Measurements from ENCODE around the gene CCDC78.
A peak's percentile ranks its signal among the peaks of the same experiment; 100 is the strongest.
"Not testable (repeated sequence)": the region's sequence is repeated elsewhere in the genome, so short reads cannot be mapped to it uniquely, and the experiment has no call there.

CCDC78 gene

DNA sequence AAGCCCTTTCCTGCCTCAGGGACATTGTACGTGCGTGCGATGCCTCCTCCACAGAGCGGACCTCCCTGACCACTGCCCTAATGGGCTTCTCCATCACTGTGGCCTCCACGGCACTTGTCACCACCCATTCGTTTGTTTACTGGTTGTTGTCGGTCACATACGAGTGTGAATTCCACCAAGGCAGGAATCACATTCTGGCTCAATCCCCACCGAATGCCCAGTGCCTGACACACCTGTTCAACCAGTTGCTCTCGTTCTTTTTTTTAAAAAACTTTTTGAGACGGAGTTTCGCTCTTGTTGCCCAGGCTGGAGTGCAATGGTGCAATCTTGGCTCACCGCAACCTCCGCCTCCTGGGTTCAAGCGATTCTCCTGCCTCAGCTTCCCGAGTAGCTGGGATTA is 35.0 kb downstream of the CCDC78 start:
- DNase-seq, result not testable (repeated sequence)

DNA sequence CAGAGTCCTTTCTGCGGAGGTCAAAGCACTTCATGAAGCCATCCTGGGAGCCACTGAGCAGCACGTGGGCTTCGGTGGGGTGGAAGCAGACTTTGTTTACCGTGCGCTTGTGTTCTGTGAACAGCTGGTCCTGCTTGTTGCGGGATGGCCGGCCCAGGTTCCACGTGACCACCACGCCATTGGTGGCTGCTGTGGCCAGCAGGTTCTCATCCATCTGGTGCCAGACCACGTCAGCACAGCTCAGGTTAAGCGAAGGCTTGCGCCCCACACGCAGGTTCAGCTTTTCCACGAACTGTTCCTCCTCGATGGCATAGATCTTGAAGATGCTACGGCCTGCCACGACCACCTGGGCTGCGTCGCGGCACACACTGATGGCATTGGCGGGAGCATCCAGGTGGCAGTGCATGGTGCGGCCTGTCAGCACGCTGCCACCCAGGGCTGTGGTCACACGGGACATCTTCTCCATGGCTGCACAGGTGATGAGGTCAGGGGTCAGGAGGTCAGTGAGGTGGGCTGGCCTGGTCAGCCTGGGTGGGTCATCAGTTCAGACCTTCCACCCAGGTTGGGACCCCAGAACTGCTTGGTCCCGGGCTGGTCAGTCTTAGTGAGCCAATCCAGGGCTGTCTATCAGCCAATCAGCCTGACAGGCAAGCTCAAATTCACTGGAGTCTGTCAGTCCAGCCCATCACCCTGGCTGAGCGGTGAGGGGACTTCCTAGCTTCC is 36.9 kb downstream of the CCDC78 start:
- DNase-seq, result no peak

DNA sequence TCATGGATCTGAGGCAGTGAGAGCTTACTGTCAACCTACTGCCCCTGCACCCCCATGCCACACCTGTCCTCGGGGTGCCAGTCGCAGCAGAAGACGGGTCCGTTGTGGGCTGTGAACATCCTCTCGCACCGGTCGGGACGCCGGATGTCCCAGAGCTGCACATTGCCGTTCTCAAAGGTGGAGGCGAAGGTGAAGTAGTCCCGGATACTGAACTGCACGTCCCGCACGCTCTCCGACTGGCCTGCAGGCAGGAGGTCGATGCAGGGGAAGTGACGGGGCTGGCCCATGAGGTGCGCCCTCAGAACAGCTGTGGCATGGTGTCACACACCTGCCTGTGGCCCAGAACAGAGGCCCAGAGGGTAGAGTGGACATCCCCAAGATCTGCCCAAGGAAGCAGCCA is 38.7 kb downstream of the CCDC78 start:
- no peak for DNase-seq

DNA sequence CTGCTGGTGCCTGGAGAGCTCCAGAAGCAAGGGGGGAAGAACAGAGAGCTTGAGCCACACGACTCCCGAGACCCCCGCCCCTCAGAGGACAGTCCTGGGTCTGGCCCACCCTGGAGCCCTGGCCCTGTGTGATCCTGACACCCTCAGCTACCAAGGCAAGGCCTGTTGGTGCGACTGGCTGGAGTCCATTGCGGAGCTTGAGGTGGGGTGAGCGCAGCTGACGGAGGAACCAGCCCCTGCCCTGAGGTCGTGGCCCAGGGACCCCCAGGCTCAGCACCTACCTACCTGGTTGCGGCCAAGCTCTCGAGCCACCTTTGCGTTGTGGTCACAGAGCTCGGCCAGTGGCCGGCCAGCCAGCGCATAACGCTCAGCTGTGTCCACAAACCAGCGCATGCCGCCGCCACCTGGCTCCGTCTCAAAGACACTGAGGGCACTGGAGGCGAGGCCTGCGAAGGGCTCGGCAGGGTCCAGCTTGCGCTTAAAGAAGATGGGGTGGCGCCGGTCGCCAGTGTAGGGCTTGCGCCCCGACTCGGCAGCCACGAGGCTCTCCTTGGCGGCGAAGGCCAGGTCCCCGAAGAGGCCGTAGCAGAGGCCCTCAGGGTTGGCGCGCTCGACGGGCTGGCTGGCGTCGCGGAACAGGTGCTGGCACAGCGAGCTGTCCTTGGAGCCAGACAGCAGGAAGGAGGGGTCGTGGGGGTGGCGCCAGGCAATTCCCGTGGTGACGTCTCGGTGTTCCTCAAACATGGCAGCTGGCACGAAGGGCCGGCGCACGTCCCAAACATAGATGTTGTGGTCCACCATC is 39.6 kb downstream of the CCDC78 start:
- DNase-seq, result no peak

DNA sequence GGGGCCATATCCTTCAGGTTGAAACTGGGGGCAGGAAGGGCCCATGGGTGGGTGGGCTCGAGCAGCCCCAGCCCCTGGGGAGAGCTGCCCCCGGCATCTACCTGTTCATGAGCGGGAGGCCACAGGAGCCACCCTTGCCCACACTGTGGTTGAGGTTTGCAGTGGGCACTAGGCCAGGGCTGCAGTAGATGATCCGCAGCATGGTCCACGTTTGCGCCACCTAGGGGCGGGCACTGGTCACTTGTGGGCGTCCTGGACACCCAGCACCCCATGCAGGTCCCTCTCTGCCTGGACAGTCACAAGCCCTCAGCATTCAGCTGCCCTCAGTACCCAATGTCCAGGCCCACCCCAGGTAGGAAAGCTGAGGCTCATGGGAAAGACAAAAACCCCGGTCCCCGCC is 40.3 kb downstream of the CCDC78 start:
- DNase-seq, result no peak

DNA sequence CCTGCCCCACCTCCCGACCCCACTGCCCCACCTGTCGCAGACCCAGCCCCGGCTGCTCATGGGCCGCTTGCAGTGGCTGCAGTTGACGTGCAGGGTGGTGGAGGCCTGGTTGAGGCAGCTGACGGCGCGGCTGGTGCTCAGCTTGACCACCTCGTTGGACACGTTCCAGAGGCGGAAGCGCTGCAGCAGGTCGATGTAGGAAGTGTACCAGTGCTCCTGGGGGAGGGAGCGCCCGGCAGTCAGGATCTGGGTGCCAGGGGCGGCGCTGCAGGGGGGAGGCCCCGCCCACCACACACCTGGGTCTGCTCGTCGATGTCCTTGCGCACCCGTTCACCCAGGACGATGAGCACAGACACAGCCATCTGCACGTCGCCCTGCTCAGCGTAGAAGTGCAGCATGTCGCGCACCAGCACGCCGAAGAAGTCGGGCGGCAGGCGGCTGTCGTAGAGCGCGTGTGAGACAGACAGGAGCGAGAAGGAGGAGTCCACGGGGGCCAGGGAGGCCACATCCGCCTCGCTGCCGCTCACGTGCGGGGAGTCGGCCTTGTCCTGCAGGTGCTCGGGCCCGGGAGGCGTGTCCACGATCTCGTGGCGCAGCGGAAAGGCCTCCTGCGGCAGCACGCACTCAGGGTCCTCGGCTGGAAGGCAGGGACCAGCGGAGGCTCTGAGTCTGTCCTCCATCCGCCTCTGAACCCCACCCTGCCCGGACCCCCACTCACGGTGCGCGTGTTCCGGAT is 41.1 kb downstream of the CCDC78 start:
- DNase-seq, result no peak

DNA sequence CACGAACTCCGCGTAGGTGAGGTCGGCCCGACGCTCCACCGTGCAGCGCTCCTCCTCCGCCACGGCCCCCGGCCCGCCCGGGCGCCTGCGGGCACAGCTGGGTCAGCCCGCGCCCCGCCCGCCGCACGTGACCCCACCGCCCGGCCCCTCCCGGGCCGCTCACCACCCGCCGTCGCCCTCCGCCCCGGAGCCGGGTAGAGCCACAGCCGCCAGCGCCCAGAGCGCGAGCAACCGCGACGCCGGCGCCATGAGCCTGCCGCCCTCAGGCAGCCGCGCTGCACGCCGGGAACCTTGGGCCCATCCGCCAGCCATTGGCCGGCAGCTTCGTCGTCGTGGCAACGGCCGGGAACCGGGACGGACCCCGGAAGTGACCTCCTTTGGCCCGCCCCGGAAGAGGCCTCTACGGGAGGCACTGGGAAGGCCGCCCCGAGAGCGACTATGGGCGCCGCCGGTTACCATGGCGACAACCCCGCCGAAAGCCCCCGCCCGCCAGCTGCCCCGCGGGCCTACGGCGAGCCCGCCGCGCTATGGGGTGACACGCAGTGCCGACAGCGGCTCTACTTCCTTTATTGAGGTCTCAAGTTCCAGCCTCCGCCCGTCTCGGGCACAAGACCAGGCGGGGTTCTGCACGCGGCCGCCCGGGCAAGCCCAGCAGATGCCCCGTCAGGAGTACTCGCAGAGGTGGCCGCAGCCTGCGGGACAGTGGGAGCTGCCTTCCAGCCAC is 42.0 kb downstream of the CCDC78 start, which contains the start of gene JMJD8:
Gene JMJD8 (minus strand): TSS at position 264 of the 724 bp plus-strand sequence. CDS start 15 bp downstream, at position 249.
- peak; percentile 79 for DNase-seq

DNA sequence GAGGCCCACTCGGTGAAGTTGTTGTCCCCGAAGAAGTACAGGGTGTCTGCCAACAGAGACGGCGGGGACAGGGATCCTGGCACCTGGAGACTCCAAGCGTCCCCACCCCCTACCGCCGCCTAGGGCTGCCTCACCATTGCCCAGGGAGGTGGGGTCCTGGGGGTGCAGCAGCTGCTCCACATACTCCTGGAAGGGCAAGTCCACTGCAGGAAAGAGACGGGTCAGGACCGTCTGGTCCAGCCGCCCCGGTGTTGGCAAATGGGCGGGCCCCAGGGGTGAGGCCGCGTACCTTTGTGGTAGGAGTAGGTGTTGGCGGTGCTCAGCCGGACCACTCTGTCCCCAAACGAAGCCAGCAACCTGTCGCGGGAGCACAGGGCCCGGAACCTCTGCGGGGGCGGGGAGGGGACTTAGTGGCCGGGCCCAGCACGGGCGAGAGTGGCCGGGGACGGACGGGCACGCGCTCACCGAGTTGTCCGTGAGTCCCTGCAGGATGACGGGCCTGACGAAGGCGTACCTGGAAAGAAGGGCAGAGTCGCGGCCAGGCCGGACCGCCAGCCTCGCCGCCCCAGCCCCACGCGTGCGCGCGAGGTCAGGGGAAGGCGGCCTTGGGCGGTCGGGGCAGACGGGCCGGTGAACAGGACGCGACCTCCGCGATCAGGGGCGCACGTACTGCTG is 42.7 kb downstream of the CCDC78 start:
- peak; percentile 4 for DNase-seq

DNA sequence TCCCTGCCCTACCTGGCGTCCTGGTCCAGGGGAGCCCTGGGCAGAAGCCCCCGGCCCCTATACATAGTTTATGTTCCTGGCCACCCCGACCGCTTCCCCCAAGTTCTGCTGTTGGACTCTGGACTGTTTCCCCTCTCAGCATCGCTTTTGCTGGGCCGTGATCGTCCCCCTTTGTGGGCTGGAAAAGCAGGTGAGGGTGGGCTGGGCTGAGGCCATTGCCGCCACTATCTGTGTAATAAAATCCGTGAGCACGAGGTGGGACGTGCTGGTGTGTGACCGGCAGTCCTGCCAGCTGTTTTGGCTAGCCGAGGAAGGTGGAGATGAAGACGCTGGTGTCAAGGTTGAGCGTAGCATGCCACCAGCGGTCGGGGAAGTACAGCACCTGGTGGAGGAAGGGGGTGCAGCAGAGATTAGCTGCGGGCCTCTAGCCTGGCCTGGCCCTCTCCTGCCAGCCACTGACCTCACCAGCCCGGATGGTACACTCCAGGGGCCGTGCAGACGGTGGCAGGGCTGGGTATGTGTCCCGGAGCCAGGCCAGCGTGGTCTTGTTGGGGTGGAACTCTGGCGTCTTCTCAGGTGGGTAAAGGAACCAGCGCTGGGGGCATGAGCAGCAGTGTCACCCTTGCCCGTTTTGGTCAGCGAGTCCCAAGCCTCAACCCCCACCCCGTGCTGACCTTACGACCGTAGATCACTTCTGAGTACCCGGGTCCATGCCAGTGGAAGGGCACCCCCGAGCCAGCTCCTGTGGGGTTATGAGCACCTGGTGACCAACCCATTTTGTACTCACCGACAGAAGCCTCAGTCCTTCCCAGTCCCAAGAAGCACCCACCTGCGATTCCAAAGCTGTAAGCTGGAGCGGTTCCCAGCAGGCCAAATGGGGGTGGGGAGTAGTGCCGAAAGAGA is 43.5 kb downstream of the CCDC78 start:
- no peak for DNase-seq

DNA sequence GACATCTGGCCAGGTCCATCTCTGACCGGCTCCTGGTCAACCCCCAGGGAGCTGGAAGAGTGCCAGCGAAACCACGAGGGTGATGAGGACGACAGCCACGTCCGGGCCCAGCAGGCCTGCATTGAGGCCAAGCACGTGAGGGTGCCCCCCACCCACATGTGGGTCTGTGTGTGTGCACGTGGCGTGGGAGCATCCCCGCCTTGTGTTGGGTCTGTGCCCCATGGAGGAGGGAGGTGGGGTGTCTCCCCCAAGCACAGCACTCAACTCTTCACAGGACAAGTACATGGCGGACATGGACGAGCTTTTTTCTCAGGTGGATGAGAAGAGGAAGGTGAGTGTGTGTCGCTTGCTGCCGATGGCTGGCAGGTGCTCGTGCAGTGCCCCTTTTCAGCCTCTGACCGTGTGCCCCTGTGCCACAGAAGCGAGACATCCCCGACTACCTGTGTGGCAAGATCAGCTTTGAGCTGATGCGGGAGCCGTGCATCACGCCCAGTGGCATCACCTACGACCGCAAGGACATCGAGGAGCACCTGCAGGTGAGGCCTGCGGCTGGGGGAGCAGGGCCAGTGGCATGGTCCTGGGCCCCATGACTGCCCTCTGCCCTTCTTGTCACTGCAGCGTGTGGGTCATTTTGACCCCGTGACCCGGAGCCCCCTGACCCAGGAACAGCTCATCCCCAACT is 44.4 kb downstream of the CCDC78 start:
- DNase-seq, result no peak

DNA sequence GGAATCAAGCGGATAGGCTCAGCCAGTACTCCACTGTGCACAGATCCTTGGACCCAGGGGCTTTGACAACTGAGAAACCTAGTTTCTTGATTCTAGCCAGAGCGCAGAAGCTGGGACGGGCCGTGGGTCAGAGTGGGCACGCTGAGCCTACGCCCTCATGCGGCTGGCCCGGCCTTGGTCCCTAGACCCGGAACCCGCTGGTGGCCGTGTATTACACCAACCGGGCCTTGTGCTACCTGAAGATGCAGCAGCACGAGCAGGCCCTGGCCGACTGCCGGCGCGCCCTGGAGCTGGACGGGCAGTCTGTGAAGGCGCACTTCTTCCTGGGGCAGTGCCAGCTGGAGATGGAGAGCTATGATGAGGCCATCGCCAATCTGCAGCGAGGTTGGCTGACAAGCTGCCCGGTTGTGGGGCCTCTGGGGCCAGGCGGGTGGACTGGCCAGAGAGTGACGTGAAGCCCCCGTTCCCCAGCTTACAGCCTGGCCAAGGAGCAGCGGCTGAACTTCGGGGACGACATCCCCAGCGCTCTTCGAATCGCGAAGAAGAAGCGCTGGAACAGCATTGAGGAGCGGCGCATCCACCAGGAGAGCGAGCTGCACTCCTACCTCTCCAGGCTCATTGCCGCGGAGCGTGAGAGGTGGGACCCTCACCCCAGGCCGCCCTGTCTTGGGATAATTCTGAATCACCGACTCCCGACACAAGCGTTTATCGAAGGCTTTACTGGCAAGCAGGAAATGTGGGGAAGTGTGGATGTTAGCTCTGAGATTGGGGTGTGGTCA is 45.1 kb downstream of the CCDC78 start:
- DNase-seq, result peak; percentile 4

DNA sequence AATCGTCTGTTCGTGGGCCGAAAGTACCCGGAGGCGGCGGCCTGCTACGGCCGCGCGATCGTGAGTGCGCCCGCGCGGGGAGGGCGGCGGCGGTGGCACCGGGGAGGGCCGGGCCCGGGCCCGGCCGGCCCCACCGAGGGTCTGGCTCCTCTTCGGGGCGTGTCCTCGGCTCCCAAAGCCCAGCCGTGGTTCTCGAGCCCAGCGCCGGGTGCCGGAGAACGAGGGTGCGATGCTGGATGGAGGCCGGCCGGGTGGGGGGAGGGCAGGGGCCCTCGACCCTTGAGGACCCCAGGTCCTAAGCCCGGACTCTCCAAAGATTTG is 45.7 kb downstream of the CCDC78 start:
- no peak for DNase-seq

DNA sequence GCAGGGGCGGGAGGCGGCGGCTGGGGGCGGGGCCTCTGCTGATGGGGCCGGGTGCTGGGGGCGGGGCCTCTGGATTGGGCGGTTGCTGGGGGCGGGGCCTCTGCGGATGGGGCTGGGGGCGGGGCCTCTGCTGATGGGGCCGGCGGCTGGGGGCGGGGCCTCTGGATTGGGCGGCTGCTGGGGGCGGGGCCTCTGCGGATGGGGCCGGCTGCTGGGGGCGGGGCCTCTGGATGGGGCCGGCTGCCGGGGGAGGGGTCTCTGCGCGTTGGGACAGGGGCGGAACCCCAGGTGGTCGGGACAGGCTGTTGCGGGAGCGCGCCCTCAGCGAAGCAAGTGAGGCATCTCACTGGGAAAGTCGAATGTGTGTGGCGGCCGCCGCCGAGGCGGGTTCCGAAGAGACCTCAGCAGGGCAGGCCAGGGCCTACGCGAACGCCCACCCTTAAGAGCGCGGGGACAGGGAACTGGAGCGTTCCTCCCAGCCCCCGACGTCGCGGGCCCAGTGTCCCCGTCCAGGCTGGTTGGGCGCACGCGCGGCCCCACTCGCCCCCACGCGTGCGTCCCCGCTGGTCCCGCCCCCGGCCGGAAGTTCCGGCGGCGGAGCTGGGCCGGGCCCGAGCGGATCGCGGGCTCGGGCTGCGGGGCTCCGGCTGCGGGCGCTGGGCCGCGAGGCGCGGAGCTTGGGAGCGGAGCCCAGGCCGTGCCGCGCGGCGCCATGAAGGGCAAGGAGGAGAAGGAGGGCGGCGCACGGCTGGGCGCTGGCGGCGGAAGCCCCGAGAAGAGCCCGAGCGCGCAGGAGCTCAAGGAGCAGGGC is 46.2 kb downstream of the CCDC78 start, which contains the start of gene STUB1:
Gene STUB1 (plus strand): TSS at position 597 of the 811 bp plus-strand sequence. CDS start 116 bp downstream, at position 713.
- DNase-seq, result peak; percentile 61

DNA sequence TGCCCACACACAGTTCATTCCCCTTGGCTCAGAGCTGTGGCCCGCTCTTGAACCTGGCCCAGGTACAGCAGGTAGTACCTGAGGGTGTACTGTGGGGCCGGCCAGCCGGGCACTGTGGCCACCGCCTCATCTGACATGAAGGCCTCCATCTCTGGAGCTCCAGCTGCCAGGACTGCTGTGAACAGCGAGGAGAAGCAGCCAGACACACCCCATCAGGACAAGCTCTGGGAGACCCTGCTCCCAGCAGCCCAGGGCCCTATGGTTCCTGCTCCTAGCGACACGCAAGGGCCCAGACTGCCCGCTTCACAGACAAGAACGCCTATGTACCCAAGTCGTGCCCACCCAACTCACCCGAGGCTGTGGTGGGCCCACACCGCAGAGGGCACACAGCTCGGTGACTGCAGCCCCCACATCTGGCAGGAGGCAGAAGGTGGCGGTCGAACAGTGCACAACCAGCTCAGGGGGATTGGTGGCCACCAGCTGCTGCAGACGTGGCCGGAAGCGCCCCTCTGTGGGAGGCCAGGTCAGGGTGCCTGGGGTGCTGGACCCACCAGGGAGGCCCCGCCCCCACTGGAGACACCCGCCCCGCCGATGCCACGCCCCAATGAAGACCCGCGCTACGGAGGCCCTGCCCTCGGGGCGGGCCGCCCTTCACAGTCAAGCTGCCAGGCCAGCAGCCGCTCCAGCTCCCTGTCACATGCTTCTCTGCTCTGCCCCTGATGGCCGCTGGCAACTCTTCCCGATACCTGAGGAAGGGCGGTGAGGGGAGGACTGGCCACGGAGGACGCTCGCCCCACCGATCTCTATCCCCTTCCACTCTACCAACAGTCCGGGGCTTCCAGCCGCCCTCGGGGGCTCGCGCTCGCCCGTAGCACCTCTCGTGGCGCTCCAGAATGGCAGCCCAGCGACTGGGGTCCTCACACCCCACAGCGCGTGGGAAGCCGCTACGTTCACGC is 47.1 kb downstream of the CCDC78 start:
- no peak for DNase-seq

DNA sequence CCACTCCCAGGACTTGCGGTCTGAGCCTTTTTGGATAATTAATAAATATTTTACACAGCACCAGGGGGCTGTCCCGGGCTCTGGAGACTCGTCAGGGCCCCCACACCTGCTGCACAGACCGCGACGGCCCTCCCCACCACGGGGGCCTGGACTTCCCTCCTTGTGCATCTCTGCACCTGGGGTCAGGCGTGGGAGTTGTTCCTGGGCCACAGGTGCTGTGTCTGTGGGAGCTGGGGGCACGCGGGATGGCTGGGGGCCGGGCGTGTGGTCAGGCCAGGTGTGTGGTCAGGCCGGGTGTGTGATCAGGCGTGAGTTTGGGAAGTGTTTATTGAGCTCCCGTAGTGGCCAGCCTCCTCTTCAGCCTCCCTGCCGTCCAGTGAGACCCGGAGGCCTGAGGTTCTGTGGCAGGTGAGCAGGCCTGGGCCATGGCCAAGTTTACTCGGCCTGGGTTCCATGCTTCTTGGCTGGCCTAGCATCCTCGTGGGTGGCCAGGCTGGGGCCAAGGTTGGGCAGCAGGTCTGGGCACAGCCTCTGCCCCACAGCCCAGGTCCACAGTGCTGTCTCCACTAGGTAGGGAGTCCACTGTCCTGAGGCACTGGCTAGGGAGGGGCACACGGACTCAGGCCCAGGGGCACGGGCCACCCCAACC is 47.9 kb downstream of the CCDC78 start:
- DNase-seq, result no peak

DNA sequence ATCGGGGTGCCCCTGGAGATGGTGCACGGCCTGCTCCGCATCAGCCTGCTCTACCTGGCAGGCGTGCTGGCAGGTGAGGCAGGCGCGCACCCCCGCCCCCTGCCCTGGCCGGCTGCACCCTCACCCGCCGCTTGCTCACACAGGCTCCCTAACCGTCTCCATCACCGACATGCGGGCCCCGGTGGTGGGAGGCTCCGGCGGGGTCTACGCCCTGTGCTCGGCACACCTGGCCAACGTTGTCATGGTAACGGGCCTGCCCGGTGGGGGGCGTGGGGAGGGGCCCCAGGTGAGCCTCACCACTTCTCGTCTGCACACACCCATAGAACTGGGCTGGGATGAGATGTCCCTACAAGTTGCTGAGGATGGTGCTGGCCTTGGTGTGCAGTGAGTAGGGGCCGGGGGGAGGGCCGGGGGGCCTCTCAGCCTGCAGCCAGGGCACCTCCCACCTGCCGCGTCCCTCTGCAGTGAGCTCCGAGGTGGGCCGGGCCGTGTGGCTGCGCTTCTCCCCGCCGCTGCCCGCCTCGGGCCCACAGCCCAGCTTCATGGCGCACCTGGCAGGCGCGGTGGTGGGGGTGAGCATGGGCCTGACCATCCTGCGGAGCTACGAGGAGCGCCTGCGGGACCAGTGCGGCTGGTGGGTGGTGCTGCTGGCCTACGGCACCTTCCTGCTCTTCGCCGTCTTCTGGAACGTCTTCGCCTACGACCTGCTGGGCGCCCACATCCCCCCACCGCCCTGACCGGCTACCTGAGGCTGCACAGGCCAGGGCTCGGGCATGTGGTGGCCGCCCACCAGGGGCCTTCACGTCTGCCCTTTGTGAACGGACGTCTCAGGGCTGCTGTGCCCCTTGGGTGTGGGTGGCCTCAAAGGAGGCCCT is 48.7 kb downstream of the CCDC78 start:
- DNase-seq, result no peak

All from KG1 (cell line).